Mucosa of stomach (tissue), 1 donor: ENCODE data around the gene EDARADD.
A peak's percentile ranks its signal among the peaks of the same experiment; 100 is the strongest.

ENCODE experiments used
- H3K27me3 ChIP-seq: one replicate; pipeline ENCODE4 v1.7.0; 2013; ENCODE audit warnings: mild to moderate bottlenecking, low read length; ENCODE audit not compliant: control insufficient read depth, insufficient read depth
- H3K36me3 ChIP-seq: one replicate; pipeline ENCODE4 v1.7.0; 2013; ENCODE audit warnings: low read length; ENCODE audit not compliant: control insufficient read depth, insufficient read depth
- H3K4me1 ChIP-seq: one replicate; pipeline ENCODE4 v1.7.0; 2013; ENCODE audit warnings: mild to moderate bottlenecking, low read length; ENCODE audit not compliant: control insufficient read depth, insufficient read depth
- H3K4me3 ChIP-seq: one replicate; pipeline ENCODE4 v1.7.0; 2013; ENCODE audit warnings: low read length
- H3K9ac ChIP-seq: one replicate; pipeline ENCODE4 v1.7.0; 2013; ENCODE audit warnings: mild to moderate bottlenecking, low read length, moderate library complexity
- H3K9me3 ChIP-seq: one replicate; pipeline ENCODE4 v1.7.0; 2013; ENCODE audit warnings: mild to moderate bottlenecking, low read length, moderate library complexity; ENCODE audit not compliant: control insufficient read depth
- donor health status: Pancreatic carcinoma.

EDARADD gene

GRCh38 chr1:236395947-236396664 is 2.0 kb downstream of the EDARADD start:
- H3K4me3 ChIP-seq = peak overlapping the region; percentile 46
- H3K36me3 ChIP-seq = no peaks in the 10 kb centered on the region
- H3K9ac ChIP-seq = peak overlapping the region; percentile 66
- H3K4me1 ChIP-seq = peaks cover 19% of the 10 kb centered on the region
- H3K27me3 ChIP-seq = peaks cover 37% of the 10 kb centered on the region
- no peaks in the 10 kb centered on the region for H3K9me3 ChIP-seq

GRCh38 chr1:236396665-236397043 is 2.6 kb downstream of the EDARADD start:
- H3K9me3 ChIP-seq = no peaks in the 10 kb centered on the region
- peaks cover 19% of the 10 kb centered on the region for H3K4me1 ChIP-seq
- H3K27me3 ChIP-seq = peaks cover 37% of the 10 kb centered on the region
- no peak overlapping the region for H3K4me3 ChIP-seq
- H3K36me3 ChIP-seq = no peaks in the 10 kb centered on the region
- H3K9ac ChIP-seq = no peak overlapping the region

GRCh38 chr1:236397173-236397759 is 3.2 kb downstream of the EDARADD start:
- Histone ChIP-seq H3K36me3 (no peaks in the 10 kb centered on the region), H3K4me3 (no peak overlapping the region), H3K9me3 (no peaks in the 10 kb centered on the region), H3K27me3 (peaks cover 37% of the 10 kb centered on the region), H3K4me1 (peaks cover 19% of the 10 kb centered on the region), H3K9ac (no peak overlapping the region)

GRCh38 chr1:236398538-236398937 is 4.5 kb downstream of the EDARADD start:
- Histone ChIP-seq H3K9ac (no peak overlapping the region), H3K27me3 (peaks cover 37% of the 10 kb centered on the region), H3K4me3 (no peak overlapping the region), H3K36me3 (no peaks in the 10 kb centered on the region), H3K9me3 (no peaks in the 10 kb centered on the region), H3K4me1 (peaks cover 20% of the 10 kb centered on the region)

GRCh38 chr1:236400061-236400603 is 6.0 kb downstream of the EDARADD start:
- Histone ChIP-seq H3K9me3 (no peaks in the 10 kb centered on the region), H3K36me3 (no peaks in the 10 kb centered on the region), H3K4me1 (peaks cover 23% of the 10 kb centered on the region), H3K4me3 (no peak overlapping the region), H3K9ac (no peak overlapping the region), H3K27me3 (peaks cover 25% of the 10 kb centered on the region)

GRCh38 chr1:236401698-236402097 is 7.6 kb downstream of the EDARADD start:
- Histone ChIP-seq H3K4me1 (peaks cover 18% of the 10 kb centered on the region), H3K27me3 (peaks cover 10% of the 10 kb centered on the region), H3K36me3 (no peaks in the 10 kb centered on the region), H3K4me3 (no peak overlapping the region), H3K9me3 (no peaks in the 10 kb centered on the region), H3K9ac (no peak overlapping the region)

GRCh38 chr1:236403905-236404696 is 10.0 kb downstream of the EDARADD start:
- Histone ChIP-seq H3K9me3 (no peaks in the 10 kb centered on the region), H3K27me3 (peaks cover 7% of the 10 kb centered on the region), H3K36me3 (no peaks in the 10 kb centered on the region), H3K4me3 (no peak overlapping the region), H3K9ac (no peak overlapping the region), H3K4me1 (peaks cover 18% of the 10 kb centered on the region)

GRCh38 chr1:236407059-236407458 is 13.0 kb downstream of the EDARADD start:
- H3K36me3 ChIP-seq = no peaks in the 10 kb centered on the region
- no peak overlapping the region for H3K9ac ChIP-seq
- H3K27me3 ChIP-seq = no peaks in the 10 kb centered on the region
- H3K4me1 ChIP-seq = peaks cover 8% of the 10 kb centered on the region
- H3K4me3 ChIP-seq = no peak overlapping the region
- H3K9me3 ChIP-seq = no peaks in the 10 kb centered on the region

- peaks cover 8% of the 10 kb centered on the region for H3K4me1 ChIP-seq
- H3K9me3 ChIP-seq = no peaks in the 10 kb centered on the region
- no peak overlapping the region for H3K4me3 ChIP-seq
Measured at GRCh38 chr1:236413688-236414087, 19.6 kb downstream of the EDARADD start.

GRCh38 chr1:236416165-236416564 is 22.1 kb downstream of the EDARADD start:
- Histone ChIP-seq H3K27me3 (no peaks in the 10 kb centered on the region), H3K9me3 (no peaks in the 10 kb centered on the region), H3K4me3 (no peak overlapping the region), H3K9ac (no peak overlapping the region), H3K4me1 (peaks cover 8% of the 10 kb centered on the region), H3K36me3 (no peaks in the 10 kb centered on the region)

More at GRCh38 chr1:236413688-236414087, 19.6 kb downstream of the EDARADD start:
- H3K9ac ChIP-seq = no peak overlapping the region
- H3K36me3 ChIP-seq = no peaks in the 10 kb centered on the region
- no peaks in the 10 kb centered on the region for H3K27me3 ChIP-seq

GRCh38 chr1:236417336-236417735 is 23.2 kb downstream of the EDARADD start:
- Histone ChIP-seq H3K4me3 (no peak overlapping the region), H3K4me1 (peaks cover 8% of the 10 kb centered on the region), H3K9me3 (no peaks in the 10 kb centered on the region), H3K36me3 (no peaks in the 10 kb centered on the region), H3K9ac (no peak overlapping the region), H3K27me3 (no peaks in the 10 kb centered on the region)

GRCh38 chr1:236419502-236419901 is 25.4 kb downstream of the EDARADD start:
- H3K27me3 ChIP-seq = no peaks in the 10 kb centered on the region
- H3K36me3 ChIP-seq = no peaks in the 10 kb centered on the region
- no peak overlapping the region for H3K9ac ChIP-seq
- H3K9me3 ChIP-seq = no peaks in the 10 kb centered on the region
- no peak overlapping the region for H3K4me3 ChIP-seq
- peaks cover 8% of the 10 kb centered on the region for H3K4me1 ChIP-seq
